PC-9 (cell line): ENCODE measurements around the gene MIB1. TPM values are rescaled to one million over a fixed set of nuclear protein-coding genes. Genes with fewer than 3 reads are reported as not detected.

Experiments
- BruUV-seq: library from RNA; stranded (reverse); fragments of 400-500 nt; replicated peaks from 2 replicates; lab custom pipeline; 2021; lab: Mats Ljungman, UMichigan
- CTCF ChIA-PET: fragments of 300-600 bp; sonication (Branson Sonifier 250); formaldehyde crosslinking; loops from one replicate; lab custom pipeline; 2022; ENCODE audit warnings: antibody characterized with exemption; lab: Charles Lee
- POLR2A ChIA-PET: fragments of 300-600 bp; sonication (Branson Sonifier 250); formaldehyde crosslinking; loops from one replicate; lab custom pipeline; 2022; ENCODE audit warnings: antibody characterized with exemption; ENCODE audit not compliant: unreplicated experiment; lab: Charles Lee
- DNase-seq, 2 experiments: peaks; one replicate each; pipeline versions ENCODE4 v3.0.0 to v3.0.0-alpha.2; 2015 to 2022; ENCODE audit warnings: mixed read lengths in 1 of 2
- H2AFZ ChIP-seq: fragments of 200-600 bp; sonication (generic); 2 replicates; pipeline ENCODE4 v1.8.1; 2017; ENCODE audit warnings: antibody characterized with exemption
- H3F3A ChIP-seq: fragments of 200-600 bp; sonication (generic); 2 replicates; pipeline ENCODE4 v1.8.1; 2017; ENCODE audit warnings: antibody characterized with exemption, mild to moderate bottlenecking, low read depth; ENCODE audit not compliant: insufficient read depth
- H3K27ac ChIP-seq: fragments of 200-600 bp; sonication (generic); 2 replicates; pipeline ENCODE4 v1.6.1; 2016; ENCODE audit warnings: mixed run types
- H3K27me3 ChIP-seq: fragments of 200-600 bp; sonication (generic); 2 replicates; pipeline ENCODE4 v1.6.1; 2016; ENCODE audit warnings: low read depth, mixed run types; ENCODE audit not compliant: insufficient read depth
- H3K36me3 ChIP-seq: fragments of 200-600 bp; sonication (generic); 2 replicates; pipeline ENCODE4 v1.6.1; 2016; ENCODE audit warnings: low read depth, mixed run types
- H3K4me1 ChIP-seq: fragments of 200-600 bp; sonication (generic); replicated peaks from 2 replicates; pipeline ENCODE4 v1.6.1; 2016; ENCODE audit warnings: mixed run types; ENCODE audit not compliant: insufficient read depth
- H3K4me2 ChIP-seq: fragments of 200-600 bp; sonication (generic); 2 replicates; pipeline ENCODE4 v1.6.1; 2017; ENCODE audit warnings: mixed run types
- H3K4me3 ChIP-seq: fragments of 200-600 bp; sonication (generic); 2 replicates; pipeline ENCODE4 v1.6.1; 2016; ENCODE audit warnings: mixed run types
- H3K79me2 ChIP-seq: fragments of 200-600 bp; sonication (generic); 2 replicates; pipeline ENCODE4 v1.6.1; 2017; ENCODE audit warnings: low read depth, mixed run types
- H3K9me2 ChIP-seq: fragments of 200-600 bp; sonication (generic); 2 replicates; pipeline ENCODE4 v1.8.1; 2017; ENCODE audit warnings: mild to moderate bottlenecking; ENCODE audit not compliant: insufficient read depth
- H3K9me3 ChIP-seq: fragments of 200-600 bp; sonication (generic); 2 replicates; pipeline ENCODE4 v1.8.1; 2016; ENCODE audit warnings: low read depth; ENCODE audit not compliant: insufficient read depth
- H4K20me1 ChIP-seq: fragments of 200-600 bp; sonication (generic); 2 replicates; pipeline ENCODE4 v1.8.1; 2017; ENCODE audit not compliant: insufficient read depth
- CTCF ChIP-seq: fragments of 200-600 bp; sonication (generic); conservative IDR thresholded peaks from 2 replicates; pipeline ENCODE4 v1.6.1; 2017; ENCODE audit warnings: mixed run types, antibody characterized with exemption, mild to moderate bottlenecking, moderate library complexity
- EZH2 ChIP-seq: fragments of 200-600 bp; sonication (generic); IDR thresholded peaks from 2 replicates; pipeline ENCODE4 v1.8.0; 2017; ENCODE audit warnings: antibody characterized with exemption, low read depth
- intact Hi-C: fragments of 100-400 bp; cut with micrococcal nuclease; formaldehyde crosslinking; loops from one replicate; pipeline ENCODE4 v1.10.0; 2022; ENCODE audit not compliant: unreplicated experiment
- total RNA-seq: library from RNA; stranded (reverse); gene quantifications from 2 replicates; pipeline ENCODE4 v1.2.3, GENCODE V29; 2021

The MIB1 gene
- total RNA-seq, 1 experiment from 2014 or later: 40.1 TPM

GRCh38 chr18:21805771-21806366 is 65.3 kb downstream of the MIB1 start:
- DNase-seq: no peak
- H3K79me2 ChIP-seq: no peaks in the 10 kb centered on the region
- no peak overlapping the region for H3K27ac ChIP-seq
- no TSS peak for BruUV-seq
- no peaks in the 10 kb centered on the region for H3F3A ChIP-seq
- H4K20me1 ChIP-seq: no peaks in the 10 kb centered on the region
- H3K4me1 ChIP-seq: no peaks in the 10 kb centered on the region
- no peak overlapping the region for H2AFZ ChIP-seq
- no peak overlapping the region for H3K4me2 ChIP-seq
- H3K36me3 ChIP-seq: peaks cover 23% of the 10 kb centered on the region; the same call in 1 of the 2 replicates
- intact Hi-C loops: no loop called here
- TF ChIP-seq CTCF (no peak), EZH2 (no peak)
- CTCF ChIA-PET: no interaction called here
- H3K9me3 ChIP-seq: no peaks in the 10 kb centered on the region; the same call in 1 of the 2 replicates
- POLR2A ChIA-PET: no interaction called here
- no peaks in the 10 kb centered on the region for H3K27me3 ChIP-seq
- H3K9me2 ChIP-seq: no peaks in the 10 kb centered on the region
- no peak overlapping the region for H3K4me3 ChIP-seq

DNA sequence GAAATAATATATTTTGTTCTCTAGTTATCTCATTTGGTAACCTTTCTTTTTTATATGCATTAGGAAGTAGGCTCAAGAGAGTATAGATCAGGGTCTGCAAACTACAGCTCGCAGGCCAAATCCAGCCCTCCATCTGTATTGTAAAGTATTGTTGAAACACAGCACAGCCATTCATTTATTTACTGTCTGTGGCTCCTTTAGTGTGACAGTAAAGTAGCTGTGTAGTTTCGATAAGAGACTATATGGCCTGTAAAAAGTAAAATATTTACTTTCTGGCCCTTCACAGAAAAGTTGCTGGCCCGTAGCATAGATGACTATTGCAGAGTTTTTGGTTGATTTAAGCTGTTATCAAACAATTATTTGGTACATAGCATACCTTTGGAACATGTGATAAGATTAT is 67.6 kb downstream of the MIB1 start:
- peaks cover 23% of the 10 kb centered on the region; the same call in 1 of the 2 replicates for H3K36me3 ChIP-seq
- CTCF ChIA-PET: no interaction called here

DNA sequence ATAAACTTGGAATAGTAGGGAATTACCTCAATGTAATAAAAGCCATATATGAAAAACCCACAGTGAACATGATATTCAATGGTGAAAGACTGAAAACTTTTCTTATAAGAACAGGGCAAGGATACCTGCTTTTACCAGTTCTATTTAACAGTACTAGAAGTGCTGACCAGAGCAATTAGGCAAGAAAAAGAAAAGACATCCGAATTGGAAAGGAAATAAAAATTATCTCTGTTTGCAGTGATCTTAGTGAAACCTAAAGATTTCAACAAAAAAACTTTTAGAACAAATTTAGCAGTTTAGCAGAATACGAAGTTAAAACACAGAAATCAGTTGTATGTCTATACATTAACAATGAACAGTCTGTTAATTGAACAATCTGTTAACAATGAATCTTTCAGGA is 69.1 kb downstream of the MIB1 start:
- no peaks in the 10 kb centered on the region for H3K9me2 ChIP-seq
- CTCF ChIA-PET: no interaction called here
- no peaks in the 10 kb centered on the region for H3F3A ChIP-seq
- no peak overlapping the region for H2AFZ ChIP-seq
- H3K9me3 ChIP-seq: no peaks in the 10 kb centered on the region; the same call in 1 of the 2 replicates
- no peak for TF ChIP-seq EZH2
- no peak for TF ChIP-seq CTCF
- H3K27ac ChIP-seq: no peak overlapping the region
- H3K36me3 ChIP-seq: peaks cover 20% of the 10 kb centered on the region; the same call in 1 of the 2 replicates
- BruUV-seq: no TSS peak
- POLR2A ChIA-PET: no interaction called here
- no peaks in the 10 kb centered on the region for H3K4me1 ChIP-seq
- H3K4me2 ChIP-seq: no peak overlapping the region
- no peak overlapping the region for H3K4me3 ChIP-seq
- H3K79me2 ChIP-seq: no peaks in the 10 kb centered on the region
- no peak for DNase-seq
- no peaks in the 10 kb centered on the region for H4K20me1 ChIP-seq
- H3K27me3 ChIP-seq: no peaks in the 10 kb centered on the region
- intact Hi-C loops: no loop called here

More for the DNA sequence above, 67.6 kb downstream of the MIB1 start:
- Histone ChIP-seq H3K9me3 (no peaks in the 10 kb centered on the region; the same call in 1 of the 2 replicates), H3K9me2 (no peaks in the 10 kb centered on the region), H3F3A (no peaks in the 10 kb centered on the region), H3K27me3 (no peaks in the 10 kb centered on the region), H3K27ac (no peak overlapping the region), H4K20me1 (no peaks in the 10 kb centered on the region), H3K4me1 (no peaks in the 10 kb centered on the region), H3K4me3 (no peak overlapping the region), H2AFZ (no peak overlapping the region), H3K4me2 (no peak overlapping the region), H3K79me2 (no peaks in the 10 kb centered on the region)
- intact Hi-C loops: no loop called here
- TF ChIP-seq EZH2 (no peak), CTCF (no peak)
- no TSS peak for BruUV-seq
- POLR2A ChIA-PET: no interaction called here
- no peak for DNase-seq
